SW 1271 (cell line): Measurements from ENCODE around the gene DIAPH3.
"Not testable (repeated sequence)": the region's sequence is repeated elsewhere in the genome, so short reads cannot be mapped to it uniquely, and the experiment has no call there.

ENCODE experiments used
- DNase-seq, 2 experiments: peaks; one replicate each; lab custom pipeline; 2025; lab: John Stamatoyannopoulos, UW

DIAPH3 gene

GRCh38 chr13:60093425-60094019 lies 70.2 kb downstream of the DIAPH3 start:
- DNase-seq: no peak

- no peak for DNase-seq
These were observed 72.2 kb downstream of the DIAPH3 start for GRCh38 chr13:60091573-60091972.

- no peak for DNase-seq
These were observed 73.2 kb downstream of the DIAPH3 start for GRCh38 chr13:60090574-60090973.

- not testable (repeated sequence) for DNase-seq
These were observed 79.9 kb downstream of the DIAPH3 start for GRCh38 chr13:60083780-60084179.

GRCh38 chr13:60080850-60081249 lies 82.9 kb downstream of the DIAPH3 start:
- no peak for DNase-seq

- no peak for DNase-seq
These were observed 85.5 kb downstream of the DIAPH3 start for GRCh38 chr13:60078226-60078625.

GRCh38 chr13:60075850-60076249 lies 87.9 kb downstream of the DIAPH3 start:
- no peak for DNase-seq

GRCh38 chr13:60074397-60074796 lies 89.3 kb downstream of the DIAPH3 start:
- DNase-seq: no peak

- DNase-seq: no peak
These were observed 97.5 kb downstream of the DIAPH3 start for GRCh38 chr13:60066226-60066625.

- DNase-seq: no peak
These were observed 101.2 kb downstream of the DIAPH3 start for GRCh38 chr13:60062502-60062901.

- DNase-seq: no peak
These were observed 102.0 kb downstream of the DIAPH3 start for GRCh38 chr13:60061737-60062136.

- DNase-seq: no peak
These were observed 111.9 kb downstream of the DIAPH3 start for GRCh38 chr13:60051754-60052285.

GRCh38 chr13:60048353-60048752 lies 115.4 kb downstream of the DIAPH3 start:
- not testable (repeated sequence) for DNase-seq

GRCh38 chr13:60047918-60048317 lies 115.8 kb downstream of the DIAPH3 start:
- DNase-seq: no peak

- no peak for DNase-seq
These were observed 119.4 kb downstream of the DIAPH3 start for GRCh38 chr13:60044321-60044720.

- no peak for DNase-seq
These were observed 120.5 kb downstream of the DIAPH3 start for GRCh38 chr13:60043262-60043661.

- not testable (repeated sequence) for DNase-seq
These were observed 123.1 kb downstream of the DIAPH3 start for GRCh38 chr13:60040668-60041067.

GRCh38 chr13:60035874-60036273 lies 127.9 kb downstream of the DIAPH3 start:
- no peak for DNase-seq

GRCh38 chr13:60032851-60033250 lies 130.9 kb downstream of the DIAPH3 start:
- no peak for DNase-seq

- no peak for DNase-seq
These were observed 135.7 kb downstream of the DIAPH3 start for GRCh38 chr13:60028021-60028420.

GRCh38 chr13:60026286-60026685 lies 137.4 kb downstream of the DIAPH3 start:
- DNase-seq: no peak

- DNase-seq: no peak
These were observed 143.4 kb downstream of the DIAPH3 start for GRCh38 chr13:60020288-60020687.

- DNase-seq: no peak
These were observed 144.4 kb downstream of the DIAPH3 start for GRCh38 chr13:60019119-60019993.
